KG1 (cell line): ENCODE data around the gene CD82.
A peak's percentile ranks its signal among the peaks of the same experiment; 100 is the strongest.

ENCODE experiments used
- DNase-seq: peaks from one replicate; lab custom pipeline; 2025; lab: John Stamatoyannopoulos, UW

CD82 gene

DNA sequence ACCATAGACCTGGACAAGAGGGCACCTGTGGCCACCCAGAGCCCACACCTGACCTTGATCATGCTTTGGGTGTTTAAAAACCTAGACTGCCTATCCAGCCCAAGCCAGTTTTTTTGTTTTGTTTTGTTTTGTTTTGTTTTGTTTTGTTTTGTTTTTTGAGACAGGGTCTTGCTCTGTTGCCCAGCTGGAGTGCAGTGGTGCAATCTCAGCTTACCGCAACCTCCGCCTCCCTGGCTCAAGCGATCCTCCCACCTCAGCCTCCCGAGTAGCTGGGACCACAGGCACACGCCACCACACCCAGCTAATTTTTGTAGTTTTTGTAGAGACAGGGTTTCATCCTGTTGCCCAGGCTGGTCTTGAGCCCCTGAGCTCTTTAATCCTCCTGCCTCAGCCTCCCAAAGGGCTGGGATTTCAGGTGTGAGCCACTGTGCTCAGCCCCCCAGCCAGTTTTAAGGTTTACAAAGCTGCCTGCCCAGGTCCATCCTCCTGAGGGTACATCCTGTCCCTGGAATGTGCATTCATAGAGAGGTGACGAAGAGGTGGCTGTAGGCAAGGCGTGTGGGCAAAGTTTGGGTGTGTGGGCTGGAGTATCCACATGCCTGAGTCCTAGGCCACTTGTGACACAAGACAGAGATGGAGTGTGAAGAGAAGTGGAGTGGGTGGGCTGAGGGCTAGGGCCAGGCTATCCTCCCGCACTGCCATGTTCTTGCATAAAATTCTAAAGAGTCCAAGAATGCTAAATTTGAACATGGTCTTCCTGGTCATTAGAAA lies 3.3 kb upstream of the CD82 start:
- DNase-seq, result no peak

DNA sequence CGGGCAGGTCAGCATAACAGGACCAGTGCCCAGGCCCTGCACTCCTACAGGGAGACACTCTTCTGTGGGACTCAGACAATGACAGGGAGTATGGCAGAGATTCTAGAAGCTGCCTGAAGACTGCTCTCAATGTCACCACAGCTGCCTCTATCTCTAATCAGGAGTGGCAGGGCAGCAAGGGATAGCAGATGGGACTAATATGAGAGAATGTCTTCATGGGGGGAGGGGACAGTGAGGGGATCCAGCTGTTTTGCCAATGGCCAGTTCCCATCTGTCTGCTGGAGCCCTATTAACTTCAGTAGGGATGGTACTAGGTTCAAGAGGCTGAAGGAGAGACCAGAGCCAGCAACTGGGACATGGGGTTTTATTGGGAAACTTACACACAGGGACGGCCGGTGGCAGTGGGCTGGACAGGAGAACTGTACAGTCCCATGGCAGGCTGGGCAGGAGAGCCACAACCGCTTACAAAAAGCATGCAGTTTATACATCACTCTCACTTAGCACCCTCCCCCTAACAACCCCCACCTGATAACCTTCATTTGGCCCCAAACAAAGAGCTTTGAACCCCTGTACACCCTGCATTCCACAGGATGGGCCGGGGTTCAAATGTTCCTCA lies 2.5 kb upstream of the CD82 start:
- no peak for DNase-seq

DNA sequence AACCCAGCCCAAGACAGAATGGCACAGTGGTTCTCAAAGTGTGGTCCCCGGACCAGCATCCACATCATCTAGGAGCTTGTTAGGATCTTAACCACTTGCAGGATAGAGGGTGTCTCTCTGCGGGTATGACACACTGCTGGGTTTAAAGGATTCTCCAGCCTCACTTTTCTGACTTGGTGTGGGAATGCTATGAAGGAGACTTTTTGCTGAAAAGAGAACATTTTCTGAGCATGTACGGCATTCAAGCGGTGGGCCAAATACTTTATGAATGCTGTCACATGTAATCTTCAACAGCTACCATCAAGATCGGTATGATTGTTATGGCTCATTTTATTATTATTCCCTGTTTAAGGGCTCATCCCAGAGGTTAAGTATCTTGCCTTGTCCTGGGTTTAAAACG lies 1.8 kb upstream of the CD82 start:
- no peak for DNase-seq

DNA sequence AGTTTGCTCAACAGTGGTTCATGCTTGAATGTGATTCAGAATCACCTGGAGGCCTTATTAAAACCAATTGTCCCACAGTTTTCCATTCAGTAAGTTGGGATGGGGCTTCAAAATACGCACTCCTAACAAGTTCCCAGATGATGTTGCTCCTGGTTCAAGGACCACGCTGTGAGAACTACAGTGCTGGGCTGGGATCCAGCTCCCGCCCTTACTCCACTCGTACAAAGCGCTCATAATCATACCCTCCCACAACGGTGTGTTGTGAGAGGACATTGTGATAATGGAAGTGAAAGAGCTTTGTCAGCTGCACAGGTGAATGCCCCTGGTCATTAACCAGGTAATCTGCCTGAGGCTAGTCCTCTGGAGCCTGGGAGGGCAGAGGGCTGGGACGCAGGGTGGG lies 1.3 kb upstream of the CD82 start:
- DNase-seq, result no peak

DNA sequence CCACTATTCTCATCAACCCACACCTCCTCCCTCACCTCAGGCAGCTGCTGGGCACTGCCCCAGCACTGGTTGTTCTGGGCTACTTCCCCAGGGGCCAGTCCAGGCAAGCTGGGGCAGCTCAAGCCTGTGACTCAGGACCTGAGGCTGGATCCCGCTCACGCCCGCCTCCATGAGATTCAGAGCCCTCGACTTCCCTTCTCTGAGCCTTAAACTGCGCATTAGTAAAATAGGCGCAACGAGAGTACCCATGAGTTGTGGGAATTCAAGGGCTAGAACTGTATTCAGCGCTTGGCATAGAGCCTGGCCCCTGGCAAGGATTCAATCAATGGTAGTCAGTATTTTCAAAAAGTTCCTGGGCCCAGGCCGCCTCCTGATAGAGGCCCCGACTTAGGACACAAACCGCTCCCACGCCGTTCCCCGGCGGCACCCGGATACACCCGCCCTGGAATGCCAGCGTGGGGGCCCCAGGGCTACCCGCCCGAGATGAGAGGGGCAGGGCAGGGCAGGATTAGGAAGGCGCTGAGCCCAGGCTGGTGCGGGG lies 723 bp upstream of the CD82 start:
- DNase-seq, result no peak

DNA sequence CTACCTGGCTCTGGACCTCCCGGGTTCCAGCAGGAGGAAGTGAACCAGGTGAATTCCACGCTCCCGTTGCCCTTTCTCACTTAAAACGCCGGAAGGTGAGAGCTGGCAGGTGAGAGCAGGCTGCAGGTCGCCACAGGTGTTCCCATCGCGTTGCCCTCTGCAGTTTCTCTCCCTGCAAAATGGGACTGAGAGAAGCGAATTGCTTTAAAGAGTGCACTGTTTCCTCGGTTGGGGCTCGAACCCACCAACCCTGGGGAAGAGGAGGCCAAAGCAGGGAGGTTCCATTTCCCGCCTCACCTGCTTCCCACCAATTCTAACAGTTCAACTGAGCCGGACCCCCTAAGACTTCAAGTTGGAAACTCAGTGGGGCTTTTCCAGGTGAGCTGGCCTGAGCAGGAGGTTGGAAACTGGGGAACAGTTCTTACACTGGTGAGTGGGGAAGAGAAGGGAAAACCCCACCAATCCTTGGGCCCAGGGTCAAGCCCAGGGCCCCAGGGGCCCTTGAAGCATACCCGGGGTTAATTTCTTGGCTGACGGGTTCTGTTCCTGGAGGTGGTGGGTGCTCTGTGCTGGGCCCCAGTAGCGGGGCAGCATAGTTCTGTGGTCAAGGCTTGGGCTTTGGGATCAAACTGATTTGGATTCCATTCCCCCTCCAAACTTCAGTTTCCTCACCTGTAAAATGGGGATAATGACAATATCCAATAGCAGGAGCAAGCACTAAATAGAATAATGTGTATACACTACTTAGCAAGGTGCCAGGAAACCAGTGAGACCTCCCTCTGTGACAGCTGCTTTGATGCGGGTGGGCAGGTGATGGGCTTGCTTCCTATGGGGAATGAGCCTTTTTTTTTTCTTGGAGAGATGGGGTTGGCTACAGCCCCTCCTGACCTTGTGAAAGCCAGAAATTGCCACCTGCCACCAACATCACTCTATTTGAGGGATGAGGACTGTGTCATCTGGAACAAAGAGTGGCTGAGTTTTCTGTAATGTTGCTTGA lies 788 bp downstream of the CD82 start:
- DNase-seq, result no peak

DNA sequence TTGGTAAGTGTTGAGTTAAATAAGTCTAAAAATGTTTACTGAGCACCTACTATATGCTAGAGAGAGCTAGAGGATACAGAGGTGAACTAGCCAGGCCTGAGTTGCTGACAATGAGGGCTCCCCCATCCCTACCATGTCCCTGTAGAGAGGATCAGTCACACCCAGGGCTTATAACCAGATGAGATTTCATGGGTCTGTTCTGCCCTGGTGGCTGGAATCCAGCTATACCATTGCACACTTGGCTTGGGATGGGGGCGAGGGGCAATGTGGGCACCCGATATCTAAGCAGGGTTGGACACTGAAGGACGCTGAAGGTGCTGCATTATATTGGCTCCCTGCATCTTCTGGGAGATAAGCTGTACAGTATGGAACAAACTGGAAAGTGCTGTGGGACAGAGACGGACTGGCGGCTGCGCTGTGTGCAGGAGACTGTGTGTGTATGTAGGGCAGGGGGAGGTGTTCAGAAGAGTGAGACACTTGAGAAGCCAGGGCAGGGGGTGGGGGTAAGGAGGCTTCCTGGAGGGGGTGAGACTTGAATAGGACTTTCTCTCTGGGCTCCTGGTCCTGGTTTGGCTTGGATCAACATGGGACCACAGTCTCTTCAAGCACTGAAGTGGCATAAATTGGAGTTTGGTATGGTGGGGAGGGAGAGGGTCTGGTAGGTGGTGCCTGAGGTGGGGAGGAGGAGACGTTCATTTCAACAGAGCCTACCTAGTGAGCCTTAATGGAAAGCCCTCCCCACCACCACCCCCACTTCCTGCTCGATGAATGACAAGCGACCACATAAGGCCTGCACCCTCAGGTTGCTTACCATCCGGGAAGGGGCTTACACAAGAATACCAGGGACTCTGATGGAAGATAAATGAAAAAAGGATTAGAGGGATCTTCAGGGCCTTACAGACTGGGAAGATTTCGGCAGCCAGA lies 1.8 kb downstream of the CD82 start:
- no peak for DNase-seq

DNA sequence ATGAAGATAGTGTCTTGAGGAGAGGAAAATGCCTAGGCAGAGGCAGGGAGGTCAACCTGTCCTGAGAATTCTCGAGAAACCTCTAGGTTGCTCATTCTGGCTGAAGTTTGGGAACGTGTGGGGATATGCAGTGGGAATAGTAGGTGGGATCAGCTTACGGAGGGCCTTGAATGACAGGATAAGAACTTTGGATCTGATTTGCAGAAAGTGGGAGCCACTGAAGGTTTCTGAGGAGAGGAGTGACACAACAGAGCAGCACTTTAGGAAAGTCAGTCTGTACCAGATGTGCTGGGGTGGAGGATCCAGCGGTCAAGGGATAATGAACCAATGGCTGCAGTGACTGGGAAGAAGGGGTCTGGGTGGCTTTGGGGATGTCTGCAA lies 2.4 kb downstream of the CD82 start:
- DNase-seq, result no peak

DNA sequence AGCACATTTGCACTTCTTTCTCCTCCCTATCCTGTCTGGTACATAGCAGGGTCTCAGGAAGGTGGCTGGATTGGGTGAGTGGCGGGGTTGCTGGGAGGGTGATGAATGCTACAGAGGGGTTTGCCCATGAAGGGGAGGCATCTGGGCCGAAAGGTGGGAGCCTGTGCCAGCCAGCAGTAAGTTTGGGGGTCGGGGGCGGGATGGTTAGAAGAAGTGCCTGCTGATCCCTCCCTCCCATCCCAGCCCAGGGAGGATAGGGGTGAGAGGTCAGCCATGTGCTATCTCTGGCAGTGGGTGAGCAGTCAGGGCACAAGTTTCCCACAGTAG lies 2.8 kb downstream of the CD82 start:
- DNase-seq, result no peak

DNA sequence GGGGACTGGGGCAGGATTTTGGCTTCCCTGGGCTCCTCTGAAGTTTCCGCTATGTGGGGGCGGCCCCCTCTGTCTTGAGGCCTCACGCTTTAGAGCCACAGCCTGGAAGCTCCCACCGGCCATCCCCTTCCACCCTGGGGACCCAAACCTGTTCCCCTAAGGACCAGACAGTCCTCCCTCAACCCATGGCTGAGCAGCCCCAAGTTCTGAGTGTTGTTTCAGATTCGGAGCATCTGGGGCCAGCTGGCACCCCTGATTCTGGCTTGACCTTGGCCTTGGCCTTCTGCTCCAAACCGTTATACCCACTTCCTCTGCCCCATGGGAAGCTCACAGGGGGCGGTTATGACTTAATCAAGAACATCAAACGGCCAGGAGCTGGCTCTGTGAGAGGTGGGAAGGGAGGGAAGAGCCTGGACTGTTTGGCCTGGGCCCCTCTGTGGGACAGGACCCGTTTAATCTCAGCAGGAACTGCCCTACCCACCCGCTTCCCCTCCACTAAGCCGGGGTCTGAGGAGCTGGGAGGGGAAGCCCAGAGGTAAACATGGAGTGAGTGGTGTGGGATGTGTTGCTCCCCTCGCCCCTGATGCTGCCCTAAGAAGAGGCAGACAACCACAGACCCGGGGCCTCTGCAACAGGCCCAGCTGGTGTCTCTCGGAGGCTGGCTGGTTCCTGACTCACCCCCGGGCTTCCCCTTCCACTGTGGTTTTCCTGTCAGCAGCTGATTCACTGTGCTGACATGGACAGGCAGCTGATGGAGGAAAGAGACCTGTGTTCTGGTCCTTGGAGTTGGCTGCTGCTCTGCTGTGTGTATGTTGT lies 3.4 kb downstream of the CD82 start:
- peak; percentile 92 for DNase-seq

DNA sequence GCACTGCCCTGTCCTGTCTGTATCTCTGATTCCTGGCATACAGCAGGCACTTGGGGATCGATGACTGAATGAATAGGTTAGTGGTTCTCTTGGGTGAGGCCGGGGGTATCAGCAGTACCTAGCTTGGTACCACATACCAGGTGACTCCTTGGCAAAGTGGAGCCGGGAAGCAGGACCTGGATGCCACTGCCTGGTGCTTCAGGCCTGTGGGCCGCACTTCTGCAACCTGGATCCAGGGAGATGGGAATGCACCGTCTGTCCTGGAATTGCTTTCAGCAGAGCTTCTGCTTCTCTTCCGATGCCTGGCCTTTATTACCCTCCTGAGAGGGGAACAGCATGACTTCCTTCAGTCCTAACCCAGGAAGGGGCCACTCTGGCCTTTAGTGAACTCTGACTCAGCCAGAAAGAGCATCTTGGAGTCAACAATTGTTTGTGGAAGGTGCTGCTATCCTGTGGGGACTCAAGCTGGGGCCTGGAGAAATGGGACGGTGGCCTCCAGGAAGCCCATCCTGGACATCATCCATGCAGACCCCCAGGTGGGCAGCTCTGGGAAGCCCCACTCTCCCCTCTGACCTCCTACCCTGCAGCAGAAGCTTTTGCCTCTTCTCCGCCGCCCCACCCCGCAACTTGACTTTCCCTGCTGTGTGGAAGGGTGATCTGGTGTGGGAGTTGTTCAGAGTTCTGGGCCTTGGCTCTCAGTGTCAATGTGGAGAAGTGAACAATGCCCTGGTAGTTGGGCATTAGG lies 5.1 kb downstream of the CD82 start:
- DNase-seq, result no peak

DNA sequence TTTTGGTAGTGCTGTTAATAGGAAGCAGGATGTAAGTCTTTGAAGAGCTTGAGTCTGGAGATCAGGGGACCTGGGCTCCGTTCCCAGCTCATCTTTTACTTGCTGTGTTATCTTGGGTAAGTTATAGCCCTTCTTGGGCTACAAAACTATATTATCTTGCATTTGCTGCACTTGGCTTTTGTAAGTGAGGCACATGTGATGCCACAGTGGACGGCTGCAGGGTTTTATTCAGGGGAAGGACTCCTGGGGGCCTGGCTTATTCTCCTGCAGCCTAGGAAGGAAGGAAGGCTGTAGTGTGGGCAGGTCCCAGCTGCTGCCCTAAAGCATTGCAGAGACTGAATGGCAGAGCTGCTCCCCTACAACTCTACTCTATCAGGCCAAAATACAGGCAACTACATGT lies 6.4 kb downstream of the CD82 start:
- no peak for DNase-seq

DNA sequence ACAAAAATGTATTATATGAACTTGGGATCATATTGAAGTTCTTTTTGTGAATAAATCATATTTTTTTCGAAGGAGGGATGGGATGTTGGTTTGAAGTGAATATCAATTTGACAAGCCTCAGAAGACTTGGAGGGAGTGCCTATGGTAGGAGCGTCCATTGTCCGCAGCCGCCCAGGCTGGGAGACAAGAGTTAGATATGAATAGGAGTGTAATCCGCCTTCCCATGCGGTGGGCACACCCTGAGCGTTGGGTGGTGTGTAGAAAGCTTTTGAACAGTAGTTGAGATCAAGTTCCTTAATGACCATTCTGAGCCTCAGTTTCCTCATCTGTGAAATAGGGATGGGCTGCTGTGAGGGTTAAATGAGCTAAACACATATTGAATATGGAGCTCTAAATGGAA lies 7.0 kb downstream of the CD82 start:
- no peak for DNase-seq

DNA sequence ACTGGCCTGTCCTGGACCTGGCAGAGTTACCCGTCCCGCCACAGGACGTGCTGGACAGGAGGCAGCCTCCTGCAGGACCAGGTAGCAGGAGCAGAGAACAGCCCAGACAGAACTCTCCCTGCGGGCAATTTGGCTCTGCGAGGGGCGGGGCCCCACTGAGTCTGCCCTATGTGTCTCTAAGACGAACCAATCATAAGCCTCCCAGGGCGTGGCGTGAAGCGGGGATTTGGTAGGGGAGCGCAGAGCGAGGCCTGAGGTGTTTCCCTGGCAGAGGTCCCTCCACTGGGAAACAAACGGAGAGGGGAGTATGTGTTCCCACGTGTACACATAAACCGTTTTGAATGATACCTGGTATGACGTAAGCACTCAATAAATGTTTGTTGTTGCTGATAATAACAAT lies 7.4 kb downstream of the CD82 start:
- DNase-seq, result no peak

DNA sequence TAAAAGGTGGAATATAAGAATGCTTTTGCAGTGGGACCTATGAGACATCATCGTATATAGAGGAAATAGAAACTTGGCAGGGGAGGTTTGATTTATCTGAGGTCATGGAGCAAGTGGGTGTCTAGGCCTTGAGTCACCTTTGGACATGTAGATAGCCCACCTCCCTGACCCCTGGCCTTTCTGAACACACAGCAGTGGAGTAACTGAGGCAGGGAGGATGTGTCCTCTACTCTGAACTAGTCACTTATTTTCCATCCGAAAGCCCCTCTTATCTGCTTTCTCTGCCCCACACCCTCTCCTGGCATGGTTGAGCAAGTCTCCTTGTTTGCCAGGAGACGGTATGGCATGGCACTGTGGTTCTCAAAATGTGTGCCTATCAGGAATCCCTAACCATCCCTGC lies 7.9 kb downstream of the CD82 start:
- DNase-seq, result no peak

DNA sequence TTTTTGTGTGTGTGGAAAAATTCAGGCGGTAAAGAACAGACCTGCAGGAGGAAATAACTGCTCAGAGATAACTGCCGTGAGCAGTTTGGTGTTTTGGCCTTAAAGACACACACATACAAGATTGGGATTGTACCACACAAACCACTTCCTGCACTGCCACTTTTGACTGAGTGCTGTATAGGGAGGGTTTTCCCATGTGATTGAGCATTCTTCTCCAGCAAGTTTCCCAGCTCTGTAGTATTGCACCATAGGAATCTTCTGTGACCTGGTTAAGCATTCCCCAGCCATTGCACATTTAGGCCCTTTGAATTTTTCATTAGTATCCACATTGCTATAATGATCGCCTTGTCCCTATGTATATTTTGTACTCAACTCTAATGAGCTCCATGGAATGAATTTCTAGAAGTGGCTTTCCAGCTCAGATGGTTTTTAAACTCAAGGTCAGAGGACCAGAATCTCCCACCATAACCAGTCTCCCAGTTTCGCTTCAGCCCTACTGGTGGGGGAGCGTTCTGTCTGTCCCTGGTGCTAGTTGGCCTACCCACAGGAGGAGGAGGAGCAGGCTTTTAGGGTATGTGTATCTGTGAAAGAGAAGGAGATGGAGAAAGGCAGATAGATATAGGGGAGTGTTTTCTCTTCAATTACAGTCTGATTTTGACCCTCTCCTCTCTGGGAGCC lies 9.3 kb downstream of the CD82 start:
- DNase-seq, result peak; percentile 74

DNA sequence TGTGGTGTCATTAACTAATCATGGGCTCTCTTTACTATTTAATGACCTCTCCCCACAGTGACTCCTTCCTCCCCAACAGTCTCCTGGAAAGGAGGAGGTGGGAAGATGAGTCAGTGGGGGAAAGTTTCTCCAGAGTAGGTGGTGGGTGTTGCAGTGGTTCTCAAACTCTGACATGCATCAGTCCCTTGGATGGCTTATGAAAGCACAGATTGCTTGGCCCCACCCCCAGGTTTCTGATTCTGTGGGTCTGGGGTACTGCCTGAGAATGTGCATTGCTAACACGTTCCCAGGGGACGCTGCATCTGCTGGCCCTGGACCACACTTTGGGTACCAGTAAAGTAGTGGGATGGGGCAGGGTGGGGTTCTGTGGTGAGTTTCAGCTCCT lies 9.8 kb downstream of the CD82 start:
- DNase-seq, result no peak

DNA sequence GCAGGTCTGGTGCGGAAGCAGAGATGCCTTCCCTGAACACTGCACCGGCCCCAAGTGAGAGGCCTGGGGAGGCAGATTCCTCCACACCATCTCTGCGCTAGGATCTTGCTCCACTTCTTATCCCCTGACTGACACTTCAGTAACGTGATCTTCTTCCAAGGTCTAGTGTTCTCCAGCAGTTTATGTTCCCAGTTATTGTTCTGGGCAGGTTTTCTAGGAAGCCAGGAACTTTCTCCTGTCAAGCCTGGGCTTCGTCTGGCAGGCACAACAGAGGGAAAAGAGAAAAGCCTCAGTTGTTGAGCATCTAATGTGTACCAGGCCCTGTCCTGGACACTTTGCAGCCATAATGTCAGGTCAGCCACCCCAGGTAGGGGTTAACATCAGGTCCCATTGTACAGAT lies 10.5 kb downstream of the CD82 start:
- no peak for DNase-seq

DNA sequence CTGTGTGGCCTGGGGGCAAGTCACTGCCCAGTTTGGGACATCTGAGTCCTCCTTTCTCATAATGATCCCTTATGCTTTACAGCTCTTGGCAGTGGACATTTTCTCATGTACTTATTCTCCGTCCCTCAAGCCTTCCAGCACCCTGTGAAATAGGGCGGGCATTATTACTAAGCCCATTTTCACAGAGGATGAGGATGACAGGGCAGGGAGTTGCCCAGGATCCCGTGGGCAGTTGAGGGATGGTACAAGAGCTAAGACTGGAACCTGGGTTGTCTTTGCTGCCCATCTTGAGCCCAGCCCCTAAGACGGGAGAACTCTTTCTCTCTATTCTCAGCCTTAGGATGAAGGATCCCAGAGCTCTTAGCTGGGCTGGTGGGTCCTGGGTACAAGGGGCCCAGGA lies 11.2 kb downstream of the CD82 start:
- DNase-seq, result no peak
